B cell (primary cell): ENCODE results near the gene MYZAP. TPM values are rescaled to one million over a fixed set of nuclear protein-coding genes. Genes with fewer than 3 reads are reported as not detected.
A peak's percentile ranks its signal among the peaks of the same experiment; 100 is the strongest.

Source experiments
- ATAC-seq: fragments of 200-7000 bp; cut with Tn5 transposase; one replicate; pipeline ENCODE4 v1.10.0; 2021; ENCODE audit warnings: low read depth, mild to moderate bottlenecking, moderate number of reproducible peaks, moderate library complexity
- CTCF ChIA-PET: fragments of 350-600 bp; sonication (Branson Sonifier 250); formaldehyde crosslinking; loops from one replicate; lab custom pipeline; 2021; ENCODE audit warnings: antibody characterized with exemption, inconsistent platforms; lab: Charles Lee
- POLR2A ChIA-PET: fragments of 350-600 bp; sonication (Branson Sonifier 250); formaldehyde crosslinking; loops from one replicate; lab custom pipeline; 2021; ENCODE audit warnings: antibody characterized with exemption; lab: Charles Lee
- DNase-seq: peaks from one replicate; pipeline ENCODE4 v3.0.0; 2013
- H2AFZ ChIP-seq: 2 replicates; pipeline ENCODE4 v1.6.1; 2012; ENCODE audit warnings: mild to moderate bottlenecking, low read depth, low read length; ENCODE audit not compliant: insufficient read depth, poor library complexity, severe bottlenecking
- H3K27ac ChIP-seq, 2 donors: 1 replicate in 1 of 2; 2 replicates in 1 of 2; pipeline ENCODE4 v1.5.1; 2012 to 2013; ENCODE audit warnings: low read length in 2 of 2, mild to moderate bottlenecking in 2 of 2, moderate library complexity in 1 of 2
- H3K27me3 ChIP-seq, 4 experiments: fragments of 200-600 bp in 1 of 4; sonication (generic) in 1 of 4; replicated peaks in 1 of 4; 1 replicate in 2 of 4; 2 replicates in 2 of 4; pipeline versions ENCODE4 v1.6.1 to v1.7.0; 2013 to 2016; ENCODE audit warnings: low read length in 3 of 4, mild to moderate bottlenecking in 2 of 4, mixed read lengths in 1 of 4, moderate library complexity in 1 of 4; ENCODE audit not compliant: insufficient read depth in 4 of 4, control insufficient read depth in 3 of 4; ENCODE audit errors: control extremely low read depth in 1 of 4
- H3K36me3 ChIP-seq, 2 experiments: replicated peaks in 1 of 2; 1 replicate in 1 of 2; 2 replicates in 1 of 2; pipeline versions ENCODE4 v1.6.1 to v1.7.1; 2013; ENCODE audit warnings: low read length in 1 of 2; ENCODE audit not compliant: insufficient read depth in 2 of 2, control insufficient read depth in 1 of 2; ENCODE audit errors: control extremely low read depth in 1 of 2, extremely low read depth in 1 of 2
- H3K4me1 ChIP-seq, 2 donors: fragments of 200-600 bp in 1 of 2; sonication (generic) in 1 of 2; 1 replicate in 1 of 2; 2 replicates in 1 of 2; pipeline versions ENCODE4 v1.5.1 to v1.6.1; 2013 to 2017; ENCODE audit warnings: low read length in 2 of 2; ENCODE audit not compliant: control insufficient read depth in 2 of 2, insufficient read depth in 2 of 2
- H3K4me2 ChIP-seq: replicated peaks from 2 replicates; pipeline ENCODE3; 2012; ENCODE audit warnings: mild to moderate bottlenecking, low read depth, low read length; ENCODE audit not compliant: poor library complexity, severe bottlenecking
- H3K4me3 ChIP-seq, 5 experiments: fragments of 200-600 bp in 1 of 5; sonication (generic) in 1 of 5; 1 replicate in 3 of 5; 2 replicates in 2 of 5; pipeline versions ENCODE4 v1.5.1 to v1.7.0; 2011 to 2016; ENCODE audit warnings: low read length in 4 of 5, mild to moderate bottlenecking in 4 of 5, low read depth in 2 of 5, control low read depth in 1 of 5, moderate library complexity in 1 of 5; ENCODE audit not compliant: insufficient read depth in 1 of 5; ENCODE audit errors: control extremely low read depth in 1 of 5, extremely low read depth in 1 of 5
- H3K79me2 ChIP-seq: fragments of 200-600 bp; sonication (generic); one replicate; pipeline ENCODE4 v1.6.0; 2016; ENCODE audit warnings: low read length; ENCODE audit not compliant: control insufficient read depth, insufficient read depth
- H3K9ac ChIP-seq: fragments of 200-600 bp; sonication (generic); 2 replicates; pipeline ENCODE4 v1.6.1; 2017; ENCODE audit warnings: mild to moderate bottlenecking, low read length, moderate library complexity
- H3K9me3 ChIP-seq, 3 donors: one replicate each; pipeline versions ENCODE4 v1.6.1 to v1.7.1; 2013; ENCODE audit warnings: low read length in 2 of 3; ENCODE audit not compliant: control insufficient read depth in 2 of 3, insufficient read depth in 1 of 3; ENCODE audit errors: control extremely low read depth in 1 of 3
- H4K20me1 ChIP-seq: 2 replicates; pipeline ENCODE4 v1.6.0; 2012; ENCODE audit warnings: mild to moderate bottlenecking, low read length; ENCODE audit not compliant: insufficient read depth, control insufficient read depth, poor library complexity, severe bottlenecking
- H3K27ac Mint-ChIP-seq: one replicate; pipeline ENCODE4 v1.8.0; 2021; ENCODE audit warnings: mixed read lengths
- H3K27me3 Mint-ChIP-seq: one replicate; pipeline ENCODE4 v1.8.0; 2021; ENCODE audit warnings: mixed read lengths
- H3K4me1 Mint-ChIP-seq: one replicate; pipeline ENCODE4 v1.8.0; 2021; ENCODE audit warnings: mixed read lengths
- H3K4me3 Mint-ChIP-seq: one replicate; pipeline ENCODE4 v1.8.0; 2021; ENCODE audit warnings: mixed read lengths
- H3K9me3 Mint-ChIP-seq: one replicate; pipeline ENCODE4 v1.8.0; 2022; ENCODE audit warnings: mixed read lengths; ENCODE audit not compliant: insufficient read depth
- EZH2 ChIP-seq: IDR thresholded peaks from 2 replicates; pipeline ENCODE4 v1.6.1; 2012; ENCODE audit warnings: borderline replicate concordance, low read depth, mild to moderate bottlenecking, moderate library complexity, low read length; ENCODE audit not compliant: insufficient read depth, poor library complexity, severe bottlenecking
- WGBS: methylation state at CpG from one replicate; pipeline ENCODE4 v1.1.5; 2013; ENCODE audit warnings: missing lambda C conversion rate; ENCODE audit not compliant: insufficient coverage; 5-methylcytosine and 5-hydroxymethylcytosine counted together
- intact Hi-C: fragments of 100-400 bp; cut with micrococcal nuclease; formaldehyde crosslinking; loops from one replicate; pipeline ENCODE4 v1.10.0; 2022
- polyA plus RNA-seq: library from polyadenylated mRNA; depleted of rRNA; stranded (reverse); fragments of >200 nt; gene quantifications from 2 replicates; pipeline ENCODE4 v1.2.3, GENCODE V29; 2012
- total RNA-seq, 2 donors: library from RNA; stranded (reverse); fragments of 120-200 nt in 1 of 2; gene quantifications; 1 replicate in 1 of 2; 2 replicates in 1 of 2; pipeline versions ENCODE4 v1.2.3 to v1.2.4, GENCODE V29; 2013 to 2022
- TF ChIP-seq, protein P1 (sequence below): fragments of 200-600 bp; IDR thresholded peaks from one replicate; pipeline ENCODE4 v1.8.0; 2022; ENCODE audit warnings: antibody characterized with exemption, mild to moderate bottlenecking

Gene MYZAP
- total and polyA plus RNA-seq, 2 donors (not counting 1 experiment from before 2014, with no cell fraction given) = 1.0 to 2.8 TPM

GRCh38 chr15:57611123-57611522 is 19.4 kb downstream of the MYZAP start:
- CTCF ChIA-PET = interaction anchor here (4.0 kb wide), 1 partner anchor 51 kb away, joined by 27 read pairs; no protein-coding TSS in a partner anchor

DNA sequence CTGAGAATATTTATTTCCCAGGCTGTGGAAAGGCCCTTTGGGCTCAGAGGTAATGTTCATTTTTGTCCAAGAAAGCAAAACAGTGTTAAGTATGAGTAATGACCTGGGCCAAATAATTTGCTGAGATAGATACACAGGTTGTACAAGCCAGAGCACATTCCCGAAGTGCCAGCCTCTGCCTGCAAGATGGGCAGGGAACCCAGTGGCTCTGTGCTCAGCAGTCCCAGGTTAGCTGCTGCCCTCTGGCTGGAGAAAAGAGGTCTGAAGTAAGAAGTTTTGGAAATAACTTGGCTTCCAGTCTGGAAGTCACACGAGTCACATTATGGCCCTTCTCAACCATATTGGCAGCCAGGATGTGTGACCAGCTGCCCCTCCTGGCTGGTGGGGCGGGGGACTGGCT is 20.2 kb downstream of the MYZAP start:
- no peaks in the 10 kb centered on the region for H3K36me3 ChIP-seq
- no peaks in the 10 kb centered on the region for H3K4me1 ChIP-seq
- Mint-ChIP-seq H3K4me1 (no peaks in the 10 kb centered on the region), H3K4me3 (no peak overlapping the region), H3K9me3 (no peaks in the 10 kb centered on the region), H3K27ac (no peak overlapping the region), H3K27me3 (peaks cover 6% of the 10 kb centered on the region)
- no peak overlapping the region for H3K27ac ChIP-seq
- DNase-seq (peak; percentile 38), ATAC-seq (no peak)
- H4K20me1 ChIP-seq = no peaks in the 10 kb centered on the region
- 65% methylated on average over 2 of the region's 3 CpGs for WGBS
- no peak overlapping the region for H2AFZ ChIP-seq
- peaks cover 0 to under 1% (median 0%) of the 10 kb centered on the region in 4 experiments for H3K27me3 ChIP-seq
- no peak overlapping the region for H3K4me2 ChIP-seq
- intact Hi-C loops = loop anchor here (1.0 kb wide), 1 partner anchor 51 kb away; no protein-coding TSS in a partner anchor
- no peaks in the 10 kb centered on the region for H3K9me3 ChIP-seq
- no peak overlapping the region for H3K9ac ChIP-seq
- POLR2A ChIA-PET = no interaction called here
- TF ChIP-seq, protein P1, sequence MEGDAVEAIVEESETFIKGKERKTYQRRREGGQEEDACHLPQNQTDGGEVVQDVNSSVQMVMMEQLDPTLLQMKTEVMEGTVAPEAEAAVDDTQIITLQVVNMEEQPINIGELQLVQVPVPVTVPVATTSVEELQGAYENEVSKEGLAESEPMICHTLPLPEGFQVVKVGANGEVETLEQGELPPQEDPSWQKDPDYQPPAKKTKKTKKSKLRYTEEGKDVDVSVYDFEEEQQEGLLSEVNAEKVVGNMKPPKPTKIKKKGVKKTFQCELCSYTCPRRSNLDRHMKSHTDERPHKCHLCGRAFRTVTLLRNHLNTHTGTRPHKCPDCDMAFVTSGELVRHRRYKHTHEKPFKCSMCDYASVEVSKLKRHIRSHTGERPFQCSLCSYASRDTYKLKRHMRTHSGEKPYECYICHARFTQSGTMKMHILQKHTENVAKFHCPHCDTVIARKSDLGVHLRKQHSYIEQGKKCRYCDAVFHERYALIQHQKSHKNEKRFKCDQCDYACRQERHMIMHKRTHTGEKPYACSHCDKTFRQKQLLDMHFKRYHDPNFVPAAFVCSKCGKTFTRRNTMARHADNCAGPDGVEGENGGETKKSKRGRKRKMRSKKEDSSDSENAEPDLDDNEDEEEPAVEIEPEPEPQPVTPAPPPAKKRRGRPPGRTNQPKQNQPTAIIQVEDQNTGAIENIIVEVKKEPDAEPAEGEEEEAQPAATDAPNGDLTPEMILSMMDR = no peak
- no peak for TF ChIP-seq EZH2
- no peaks in the 10 kb centered on the region for H3K79me2 ChIP-seq
- CTCF ChIA-PET = interaction anchor here (1.3 to 4.0 kb wide), 2 partner anchors 24 to 51 kb away, joined by 3 to 27 read pairs; no protein-coding TSS in a partner anchor
- H3K4me3 ChIP-seq = no peak overlapping the region

More at GRCh38 chr15:57611123-57611522, 19.4 kb downstream of the MYZAP start:
- Histone ChIP-seq H2AFZ (no peak overlapping the region), H4K20me1 (no peaks in the 10 kb centered on the region), H3K4me2 (no peak overlapping the region), H3K79me2 (no peaks in the 10 kb centered on the region), H3K9ac (no peak overlapping the region), H3K9me3 (no peaks in the 10 kb centered on the region), H3K27ac (no peak overlapping the region), H3K27me3 (peaks cover 0 to 3% (median 0%) of the 10 kb centered on the region in 4 experiments), H3K4me3 (no peak overlapping the region), H3K36me3 (no peaks in the 10 kb centered on the region), H3K4me1 (no peaks in the 10 kb centered on the region)
- intact Hi-C loops = no loop called here
- no peaks in the 10 kb centered on the region for H3K9me3 Mint-ChIP-seq
- no peaks in the 10 kb centered on the region for H3K4me1 Mint-ChIP-seq
- POLR2A ChIA-PET = no interaction called here
- H3K27ac Mint-ChIP-seq = no peak overlapping the region
- no peak for DNase-seq
- H3K27me3 Mint-ChIP-seq = peaks cover 6% of the 10 kb centered on the region
- no peak for ATAC-seq
- H3K4me3 Mint-ChIP-seq = no peak overlapping the region
- WGBS = 91% methylated on average over 6 of the region's 7 CpGs
- no peak for TF ChIP-seq EZH2
- TF ChIP-seq, protein P1 = no peak
